ENCODE results near the gene LRRC37B.

Gene LRRC37B

DNA sequence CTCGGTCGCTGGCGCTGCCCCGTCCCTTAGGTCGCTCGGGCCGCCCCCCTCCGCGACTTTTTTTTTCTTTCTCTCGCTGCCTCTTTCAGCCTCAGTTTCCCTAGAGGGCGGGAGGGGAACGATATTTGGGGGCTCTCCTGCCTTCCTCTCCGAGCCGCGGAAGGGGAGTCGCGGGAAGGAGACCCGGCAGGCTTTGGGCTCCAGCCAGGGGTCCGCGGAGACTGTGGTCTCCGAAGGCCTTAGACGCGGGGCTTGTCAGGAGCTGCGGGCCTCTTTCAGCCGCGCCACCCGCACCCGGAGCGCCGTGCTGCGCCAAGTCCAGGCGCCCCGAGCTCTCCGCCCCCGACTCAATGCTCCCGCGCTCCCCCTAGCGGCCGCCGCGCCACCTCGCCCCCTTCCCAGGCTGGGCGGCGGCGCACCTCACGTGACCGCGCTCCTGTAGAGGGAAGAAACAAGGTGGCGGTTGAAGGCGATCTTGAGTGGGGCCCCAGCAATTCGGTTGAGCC is at the start of gene LRRC37B (continued):
- TF ChIP-seq HOXD13 (CRISPR knock-in tag; IDR thresholded peaks at IDR 0.05; ENCODE audit: borderline replicate concordance) (no peak), ZNF707 (tag by site-specific recombination; IDR thresholded peaks at IDR 0.05) (no peak), ZSCAN30 (tag by site-specific recombination; IDR thresholded peaks at IDR 0.05) (peak; percentile 81), ZNF174 (tag by site-specific recombination; IDR thresholded peaks at IDR 0.05) (no peak), ZNF24 (tag by site-specific recombination; IDR thresholded peaks at IDR 0.05) (no peak), TRIM28 (IDR thresholded peaks at IDR 0.05; ENCODE audit: borderline replicate concordance, low read length) (no peak), ZIC2 (tag by site-specific recombination; IDR thresholded peaks at IDR 0.05) (0 out of 2 replicates have a peak, but pooled peaks have one; percentile 32), BCL11B (tag by site-specific recombination; IDR thresholded peaks at IDR 0.05; ENCODE audit: low read depth) (no peak), ZNF23 (tag by site-specific recombination; IDR thresholded peaks at IDR 0.05; ENCODE audit: borderline replicate concordance) (no peak), ZNF146 (tag by site-specific recombination; IDR thresholded peaks at IDR 0.05) (no peak), ZNF521 (tag by site-specific recombination; IDR thresholded peaks at IDR 0.05) (no peak), ZBTB1 (tag by site-specific recombination; IDR thresholded peaks at IDR 0.05) (peak; percentile 95), ZNF211 (tag by site-specific recombination; IDR thresholded peaks at IDR 0.05; ENCODE audit: low read depth) (no peak), ZNF184 (tag by site-specific recombination; IDR thresholded peaks at IDR 0.05) (no peak), ZNF133 (tag by site-specific recombination; IDR thresholded peaks at IDR 0.05) (no peak), KLF16 (tag by site-specific recombination; IDR thresholded peaks at IDR 0.05) (peak; percentile 91), ZSCAN16 (tag by site-specific recombination; IDR thresholded peaks at IDR 0.05) (no peak), ZBTB8A (tag by site-specific recombination; IDR thresholded peaks at IDR 0.05) (peak; percentile 50), ZNF426 (tag by site-specific recombination; IDR thresholded peaks at IDR 0.05) (no peak), MYNN (tag by site-specific recombination; IDR thresholded peaks at IDR 0.05; ENCODE audit: borderline replicate concordance) (no peak), ZNF514 (tag by site-specific recombination; IDR thresholded peaks at IDR 0.05) (no peak), ZBTB48 (tag by site-specific recombination; IDR thresholded peaks at IDR 0.05) (no peak), MZF1 (tag by site-specific recombination; IDR thresholded peaks at IDR 0.05; ENCODE audit: borderline replicate concordance) (no peak), IKZF3 (tag by site-specific recombination; IDR thresholded peaks at IDR 0.05) (no peak), ZNF311 (tag by site-specific recombination; IDR thresholded peaks at IDR 0.05; ENCODE audit: borderline replicate concordance) (no peak), BCL11A (tag by site-specific recombination; IDR thresholded peaks at IDR 0.05; ENCODE audit: low read depth) (no peak), ZNF274 (IDR thresholded peaks at IDR 0.05; ENCODE audit: low read length) (no peak), ZNF274 (tag by site-specific recombination; IDR thresholded peaks at IDR 0.05; ENCODE audit: borderline replicate concordance) (no peak), ZNF121 (tag by site-specific recombination; IDR thresholded peaks at IDR 0.05) (no peak), GFI1B (tag by site-specific recombination; IDR thresholded peaks at IDR 0.05) (no peak)
- TF ChIP-seq, protein P1, sequence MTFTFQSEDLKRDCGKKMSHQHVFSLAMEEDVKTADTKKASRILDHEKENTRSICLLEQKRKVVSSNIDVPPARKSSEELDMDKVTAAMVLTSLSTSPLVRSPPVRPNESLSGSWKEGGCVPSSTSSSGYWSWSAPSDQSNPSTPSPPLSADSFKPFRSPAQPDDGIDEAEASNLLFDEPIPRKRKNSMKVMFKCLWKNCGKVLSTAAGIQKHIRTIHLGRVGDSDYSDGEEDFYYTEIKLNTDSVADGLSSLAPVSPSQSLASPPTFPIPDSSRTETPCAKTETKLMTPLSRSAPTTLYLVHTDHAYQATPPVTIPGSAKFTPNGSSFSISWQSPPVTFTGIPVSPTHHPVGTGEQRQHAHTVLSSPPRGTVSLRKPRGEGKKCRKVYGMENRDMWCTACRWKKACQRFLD (tag by site-specific recombination; IDR thresholded peaks at IDR 0.05), result no peak
- TF ChIP-seq, protein P2, sequence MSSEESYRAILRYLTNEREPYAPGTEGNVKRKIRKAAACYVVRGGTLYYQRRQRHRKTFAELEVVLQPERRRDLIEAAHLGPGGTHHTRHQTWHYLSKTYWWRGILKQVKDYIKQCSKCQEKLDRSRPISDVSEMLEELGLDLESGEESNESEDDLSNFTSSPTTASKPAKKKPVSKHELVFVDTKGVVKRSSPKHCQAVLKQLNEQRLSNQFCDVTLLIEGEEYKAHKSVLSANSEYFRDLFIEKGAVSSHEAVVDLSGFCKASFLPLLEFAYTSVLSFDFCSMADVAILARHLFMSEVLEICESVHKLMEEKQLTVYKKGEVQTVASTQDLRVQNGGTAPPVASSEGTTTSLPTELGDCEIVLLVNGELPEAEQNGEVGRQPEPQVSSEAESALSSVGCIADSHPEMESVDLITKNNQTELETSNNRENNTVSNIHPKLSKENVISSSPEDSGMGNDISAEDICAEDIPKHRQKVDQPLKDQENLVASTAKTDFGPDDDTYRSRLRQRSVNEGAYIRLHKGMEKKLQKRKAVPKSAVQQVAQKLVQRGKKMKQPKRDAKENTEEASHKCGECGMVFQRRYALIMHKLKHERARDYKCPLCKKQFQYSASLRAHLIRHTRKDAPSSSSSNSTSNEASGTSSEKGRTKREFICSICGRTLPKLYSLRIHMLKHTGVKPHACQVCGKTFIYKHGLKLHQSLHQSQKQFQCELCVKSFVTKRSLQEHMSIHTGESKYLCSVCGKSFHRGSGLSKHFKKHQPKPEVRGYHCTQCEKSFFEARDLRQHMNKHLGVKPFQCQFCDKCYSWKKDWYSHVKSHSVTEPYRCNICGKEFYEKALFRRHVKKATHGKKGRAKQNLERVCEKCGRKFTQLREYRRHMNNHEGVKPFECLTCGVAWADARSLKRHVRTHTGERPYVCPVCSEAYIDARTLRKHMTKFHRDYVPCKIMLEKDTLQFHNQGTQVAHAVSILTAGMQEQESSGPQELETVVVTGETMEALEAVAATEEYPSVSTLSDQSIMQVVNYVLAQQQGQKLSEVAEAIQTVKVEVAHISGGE (tag by site-specific recombination; conservative IDR thresholded peaks at IDR 0.05; ENCODE audit: low read depth), result peak; percentile 43; the same call in 1 of the 2 replicates
- TF ChIP-seq, protein P3, sequence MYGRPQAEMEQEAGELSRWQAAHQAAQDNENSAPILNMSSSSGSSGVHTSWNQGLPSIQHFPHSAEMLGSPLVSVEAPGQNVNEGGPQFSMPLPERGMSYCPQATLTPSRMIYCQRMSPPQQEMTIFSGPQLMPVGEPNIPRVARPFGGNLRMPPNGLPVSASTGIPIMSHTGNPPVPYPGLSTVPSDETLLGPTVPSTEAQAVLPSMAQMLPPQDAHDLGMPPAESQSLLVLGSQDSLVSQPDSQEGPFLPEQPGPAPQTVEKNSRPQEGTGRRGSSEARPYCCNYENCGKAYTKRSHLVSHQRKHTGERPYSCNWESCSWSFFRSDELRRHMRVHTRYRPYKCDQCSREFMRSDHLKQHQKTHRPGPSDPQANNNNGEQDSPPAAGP (tag by site-specific recombination; IDR thresholded peaks at IDR 0.05), result peak; percentile 80
- TF ChIP-seq, protein P4, sequence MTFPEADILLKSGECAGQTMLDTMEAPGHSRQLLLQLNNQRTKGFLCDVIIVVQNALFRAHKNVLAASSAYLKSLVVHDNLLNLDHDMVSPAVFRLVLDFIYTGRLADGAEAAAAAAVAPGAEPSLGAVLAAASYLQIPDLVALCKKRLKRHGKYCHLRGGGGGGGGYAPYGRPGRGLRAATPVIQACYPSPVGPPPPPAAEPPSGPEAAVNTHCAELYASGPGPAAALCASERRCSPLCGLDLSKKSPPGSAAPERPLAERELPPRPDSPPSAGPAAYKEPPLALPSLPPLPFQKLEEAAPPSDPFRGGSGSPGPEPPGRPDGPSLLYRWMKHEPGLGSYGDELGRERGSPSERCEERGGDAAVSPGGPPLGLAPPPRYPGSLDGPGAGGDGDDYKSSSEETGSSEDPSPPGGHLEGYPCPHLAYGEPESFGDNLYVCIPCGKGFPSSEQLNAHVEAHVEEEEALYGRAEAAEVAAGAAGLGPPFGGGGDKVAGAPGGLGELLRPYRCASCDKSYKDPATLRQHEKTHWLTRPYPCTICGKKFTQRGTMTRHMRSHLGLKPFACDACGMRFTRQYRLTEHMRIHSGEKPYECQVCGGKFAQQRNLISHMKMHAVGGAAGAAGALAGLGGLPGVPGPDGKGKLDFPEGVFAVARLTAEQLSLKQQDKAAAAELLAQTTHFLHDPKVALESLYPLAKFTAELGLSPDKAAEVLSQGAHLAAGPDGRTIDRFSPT (tag by site-specific recombination; IDR thresholded peaks at IDR 0.05), result no peak
